K562 (cell line): ENCODE data around the gene HPD. TPM values are rescaled to one million over a fixed set of nuclear protein-coding genes. Genes with fewer than 3 reads are reported as not detected.

Source experiments
- MAFG ChIP-seq: fragments of 450-650 bp; conservative IDR thresholded peaks from 2 replicates; pipeline ENCODE4 v1.6.1; 2016; ENCODE audit warnings: missing genetic modification characterization, missing compliant biosample characterization
- PHB2 ChIP-seq: fragments of 450-650 bp; IDR thresholded peaks from 2 replicates; pipeline ENCODE4 v1.6.1; 2017; ENCODE audit warnings: low read depth
- STAG1 ChIP-seq: sonication (generic); formaldehyde crosslinking; IDR thresholded peaks from 2 replicates; pipeline ENCODE4 v1.5.0; 2020; ENCODE audit warnings: missing genetic modification reagents, borderline replicate concordance
- TARDBP ChIP-seq: fragments of 450-650 bp; IDR thresholded peaks from 2 replicates; pipeline ENCODE4 v1.6.1; 2016
- ZFP30 ChIP-seq: fragments of 250-450 bp; sonication (Bioruptor Pico); IDR thresholded peaks from 2 replicates; pipeline ENCODE4 v1.8.0; 2022; ENCODE audit warnings: moderate library complexity, mild to moderate bottlenecking, inconsistent platforms, borderline replicate concordance
- ZNF76 ChIP-seq: fragments of 250-450 bp; sonication (Bioruptor Pico); IDR thresholded peaks from 2 replicates; pipeline ENCODE4 v1.4.0; 2020; ENCODE audit warnings: mild to moderate bottlenecking, moderate library complexity, borderline replicate concordance
- polyA plus RNA-seq, 8 experiments: library from polyadenylated mRNA; depleted of rRNA in 4 of 8; stranded (reverse) in 5 of 8; unstranded in 3 of 8; fragments of >200 nt; fragmentation: Nextera tagmentation in 2 of 8; fragmentation: Illumina TruSeq in 1 of 8; extraction: Ambion mirVana in 2 of 8; extraction: Trizol in 1 of 8; gene quantifications; 2 replicates each; pipeline versions ENCODE4 v1.2.1 to v1.2.3, GENCODE V29; 2011 to 2014; ENCODE audit warnings: inconsistent platforms in 1 of 8, missing spikeins in 1 of 8
- total RNA-seq, 7 experiments: library from RNA; depleted of rRNA in 6 of 7; stranded (reverse); fragments of >200 nt in 6 of 7; fragmentation: Illumina TruSeq in 2 of 7; extraction: Trizol in 2 of 7; gene quantifications; 2 replicates each; pipeline versions ENCODE4 v1.2.1 to v1.2.3, GENCODE V29; 2011 to 2021; ENCODE audit warnings: low replicate concordance in 1 of 7
- TF ChIP-seq, protein P1 (sequence below): fragments of 450-650 bp; IDR thresholded peaks from 2 replicates; pipeline ENCODE4 v1.6.1; 2016; ENCODE audit warnings: mild to moderate bottlenecking, moderate library complexity
- TF ChIP-seq, protein P2 (sequence below): sonication (generic); formaldehyde crosslinking; IDR thresholded peaks from 2 replicates; pipeline ENCODE4 v1.8.0; 2022; ENCODE audit warnings: mild to moderate bottlenecking, missing genetic modification reagents, borderline replicate concordance

Gene HPD
- total and polyA plus RNA-seq, 9 of the 15 experiments (the other 6 are each of a cell fraction or from before 2014, with no cell fraction given) = 0.06 to 0.29 (median 0.07) TPM; not detected in 4

DNA sequence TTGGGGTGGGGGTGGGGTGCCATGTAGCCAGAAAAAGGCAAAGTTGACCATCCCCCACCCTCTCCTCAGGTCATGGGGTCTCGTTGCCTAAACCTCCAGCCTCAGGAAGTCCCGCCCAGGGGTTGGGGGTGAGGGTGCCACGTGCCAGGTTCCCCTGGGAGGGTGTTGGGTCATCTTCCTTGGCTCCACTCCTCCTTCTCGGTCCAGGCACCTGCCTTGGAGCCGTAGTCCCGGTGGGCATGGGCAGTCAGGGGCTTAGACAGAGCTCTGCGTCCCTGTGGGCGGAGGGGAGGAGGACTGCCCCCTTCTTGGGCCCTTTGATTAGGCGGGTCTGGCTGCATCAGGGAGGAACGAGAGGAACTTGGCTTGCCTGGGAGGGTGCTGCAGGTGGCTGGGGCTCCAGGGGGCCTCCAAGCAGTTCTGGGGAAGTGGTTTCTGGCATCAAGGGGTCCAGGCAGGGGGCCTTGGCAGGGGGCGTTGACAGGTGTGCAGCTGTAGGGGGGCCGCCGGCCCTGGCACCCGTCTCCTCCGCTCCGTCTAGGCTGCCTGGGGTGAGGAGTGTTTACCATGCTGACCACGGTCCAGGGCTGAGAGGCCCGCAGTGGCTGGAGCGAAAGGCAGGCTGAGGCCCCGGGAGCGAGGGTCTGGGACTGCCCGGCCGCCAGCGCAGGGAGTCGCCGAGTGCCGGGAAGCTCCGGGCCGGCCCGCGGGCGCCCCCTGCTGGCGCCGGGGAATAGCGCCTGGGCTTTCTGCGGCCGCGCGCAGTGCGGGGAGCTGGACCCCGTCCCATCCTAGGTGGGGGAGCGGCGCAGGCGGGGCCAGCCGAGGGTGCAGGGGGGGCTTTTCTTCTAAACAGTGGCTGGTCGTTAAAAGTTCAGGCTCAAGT lies 47.0 kb downstream of the HPD start (continued):
- TF ChIP-seq ZFP30 (CRISPR knock-in tag) = no peak
- no peak for TF ChIP-seq STAG1 (CRISPR knock-in tag)
- TF ChIP-seq PHB2 = no peak
- TF ChIP-seq, protein P1, sequence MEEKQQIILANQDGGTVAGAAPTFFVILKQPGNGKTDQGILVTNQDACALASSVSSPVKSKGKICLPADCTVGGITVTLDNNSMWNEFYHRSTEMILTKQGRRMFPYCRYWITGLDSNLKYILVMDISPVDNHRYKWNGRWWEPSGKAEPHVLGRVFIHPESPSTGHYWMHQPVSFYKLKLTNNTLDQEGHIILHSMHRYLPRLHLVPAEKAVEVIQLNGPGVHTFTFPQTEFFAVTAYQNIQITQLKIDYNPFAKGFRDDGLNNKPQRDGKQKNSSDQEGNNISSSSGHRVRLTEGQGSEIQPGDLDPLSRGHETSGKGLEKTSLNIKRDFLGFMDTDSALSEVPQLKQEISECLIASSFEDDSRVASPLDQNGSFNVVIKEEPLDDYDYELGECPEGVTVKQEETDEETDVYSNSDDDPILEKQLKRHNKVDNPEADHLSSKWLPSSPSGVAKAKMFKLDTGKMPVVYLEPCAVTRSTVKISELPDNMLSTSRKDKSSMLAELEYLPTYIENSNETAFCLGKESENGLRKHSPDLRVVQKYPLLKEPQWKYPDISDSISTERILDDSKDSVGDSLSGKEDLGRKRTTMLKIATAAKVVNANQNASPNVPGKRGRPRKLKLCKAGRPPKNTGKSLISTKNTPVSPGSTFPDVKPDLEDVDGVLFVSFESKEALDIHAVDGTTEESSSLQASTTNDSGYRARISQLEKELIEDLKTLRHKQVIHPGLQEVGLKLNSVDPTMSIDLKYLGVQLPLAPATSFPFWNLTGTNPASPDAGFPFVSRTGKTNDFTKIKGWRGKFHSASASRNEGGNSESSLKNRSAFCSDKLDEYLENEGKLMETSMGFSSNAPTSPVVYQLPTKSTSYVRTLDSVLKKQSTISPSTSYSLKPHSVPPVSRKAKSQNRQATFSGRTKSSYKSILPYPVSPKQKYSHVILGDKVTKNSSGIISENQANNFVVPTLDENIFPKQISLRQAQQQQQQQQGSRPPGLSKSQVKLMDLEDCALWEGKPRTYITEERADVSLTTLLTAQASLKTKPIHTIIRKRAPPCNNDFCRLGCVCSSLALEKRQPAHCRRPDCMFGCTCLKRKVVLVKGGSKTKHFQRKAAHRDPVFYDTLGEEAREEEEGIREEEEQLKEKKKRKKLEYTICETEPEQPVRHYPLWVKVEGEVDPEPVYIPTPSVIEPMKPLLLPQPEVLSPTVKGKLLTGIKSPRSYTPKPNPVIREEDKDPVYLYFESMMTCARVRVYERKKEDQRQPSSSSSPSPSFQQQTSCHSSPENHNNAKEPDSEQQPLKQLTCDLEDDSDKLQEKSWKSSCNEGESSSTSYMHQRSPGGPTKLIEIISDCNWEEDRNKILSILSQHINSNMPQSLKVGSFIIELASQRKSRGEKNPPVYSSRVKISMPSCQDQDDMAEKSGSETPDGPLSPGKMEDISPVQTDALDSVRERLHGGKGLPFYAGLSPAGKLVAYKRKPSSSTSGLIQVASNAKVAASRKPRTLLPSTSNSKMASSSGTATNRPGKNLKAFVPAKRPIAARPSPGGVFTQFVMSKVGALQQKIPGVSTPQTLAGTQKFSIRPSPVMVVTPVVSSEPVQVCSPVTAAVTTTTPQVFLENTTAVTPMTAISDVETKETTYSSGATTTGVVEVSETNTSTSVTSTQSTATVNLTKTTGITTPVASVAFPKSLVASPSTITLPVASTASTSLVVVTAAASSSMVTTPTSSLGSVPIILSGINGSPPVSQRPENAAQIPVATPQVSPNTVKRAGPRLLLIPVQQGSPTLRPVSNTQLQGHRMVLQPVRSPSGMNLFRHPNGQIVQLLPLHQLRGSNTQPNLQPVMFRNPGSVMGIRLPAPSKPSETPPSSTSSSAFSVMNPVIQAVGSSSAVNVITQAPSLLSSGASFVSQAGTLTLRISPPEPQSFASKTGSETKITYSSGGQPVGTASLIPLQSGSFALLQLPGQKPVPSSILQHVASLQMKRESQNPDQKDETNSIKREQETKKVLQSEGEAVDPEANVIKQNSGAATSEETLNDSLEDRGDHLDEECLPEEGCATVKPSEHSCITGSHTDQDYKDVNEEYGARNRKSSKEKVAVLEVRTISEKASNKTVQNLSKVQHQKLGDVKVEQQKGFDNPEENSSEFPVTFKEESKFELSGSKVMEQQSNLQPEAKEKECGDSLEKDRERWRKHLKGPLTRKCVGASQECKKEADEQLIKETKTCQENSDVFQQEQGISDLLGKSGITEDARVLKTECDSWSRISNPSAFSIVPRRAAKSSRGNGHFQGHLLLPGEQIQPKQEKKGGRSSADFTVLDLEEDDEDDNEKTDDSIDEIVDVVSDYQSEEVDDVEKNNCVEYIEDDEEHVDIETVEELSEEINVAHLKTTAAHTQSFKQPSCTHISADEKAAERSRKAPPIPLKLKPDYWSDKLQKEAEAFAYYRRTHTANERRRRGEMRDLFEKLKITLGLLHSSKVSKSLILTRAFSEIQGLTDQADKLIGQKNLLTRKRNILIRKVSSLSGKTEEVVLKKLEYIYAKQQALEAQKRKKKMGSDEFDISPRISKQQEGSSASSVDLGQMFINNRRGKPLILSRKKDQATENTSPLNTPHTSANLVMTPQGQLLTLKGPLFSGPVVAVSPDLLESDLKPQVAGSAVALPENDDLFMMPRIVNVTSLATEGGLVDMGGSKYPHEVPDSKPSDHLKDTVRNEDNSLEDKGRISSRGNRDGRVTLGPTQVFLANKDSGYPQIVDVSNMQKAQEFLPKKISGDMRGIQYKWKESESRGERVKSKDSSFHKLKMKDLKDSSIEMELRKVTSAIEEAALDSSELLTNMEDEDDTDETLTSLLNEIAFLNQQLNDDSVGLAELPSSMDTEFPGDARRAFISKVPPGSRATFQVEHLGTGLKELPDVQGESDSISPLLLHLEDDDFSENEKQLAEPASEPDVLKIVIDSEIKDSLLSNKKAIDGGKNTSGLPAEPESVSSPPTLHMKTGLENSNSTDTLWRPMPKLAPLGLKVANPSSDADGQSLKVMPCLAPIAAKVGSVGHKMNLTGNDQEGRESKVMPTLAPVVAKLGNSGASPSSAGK = no peak
- no peak for TF ChIP-seq MAFG (tag)
- no peak for TF ChIP-seq TARDBP
- TF ChIP-seq, protein P2, sequence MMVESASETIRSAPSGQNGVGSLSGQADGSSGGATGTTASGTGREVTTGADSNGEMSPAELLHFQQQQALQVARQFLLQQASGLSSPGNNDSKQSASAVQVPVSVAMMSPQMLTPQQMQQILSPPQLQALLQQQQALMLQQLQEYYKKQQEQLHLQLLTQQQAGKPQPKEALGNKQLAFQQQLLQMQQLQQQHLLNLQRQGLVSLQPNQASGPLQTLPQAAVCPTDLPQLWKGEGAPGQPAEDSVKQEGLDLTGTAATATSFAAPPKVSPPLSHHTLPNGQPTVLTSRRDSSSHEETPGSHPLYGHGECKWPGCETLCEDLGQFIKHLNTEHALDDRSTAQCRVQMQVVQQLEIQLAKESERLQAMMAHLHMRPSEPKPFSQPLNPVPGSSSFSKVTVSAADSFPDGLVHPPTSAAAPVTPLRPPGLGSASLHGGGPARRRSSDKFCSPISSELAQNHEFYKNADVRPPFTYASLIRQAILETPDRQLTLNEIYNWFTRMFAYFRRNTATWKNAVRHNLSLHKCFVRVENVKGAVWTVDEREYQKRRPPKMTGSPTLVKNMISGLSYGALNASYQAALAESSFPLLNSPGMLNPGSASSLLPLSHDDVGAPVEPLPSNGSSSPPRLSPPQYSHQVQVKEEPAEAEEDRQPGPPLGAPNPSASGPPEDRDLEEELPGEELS (CRISPR knock-in tag) = no peak
- no peak for TF ChIP-seq ZNF76 (CRISPR knock-in tag)
